SK-N-SH treated with all-trans-retinoic acid at 6 μM for 48 hours (cell line): ENCODE measurements around the gene C11orf65.

Source experiments
- ATAC-seq: fragments of 200-7000 bp; cut with Tn5 transposase; 3 replicates; pipeline ENCODE4 v1.9.1; 2020; ENCODE audit warnings: mild to moderate bottlenecking, moderate library complexity
- ARNTL ChIP-seq: fragments of 450-650 bp; formaldehyde crosslinking; IDR thresholded peaks from 2 replicates; pipeline ENCODE4 v1.5.0; 2020; ENCODE audit warnings: low read depth, mild to moderate bottlenecking, moderate library complexity, borderline replicate concordance
- BACH2 ChIP-seq: fragments of 250-450 bp; sonication (Bioruptor Pico); IDR thresholded peaks from 2 replicates; pipeline ENCODE4 v1.9.0; 2021; ENCODE audit warnings: mild to moderate bottlenecking, borderline replicate concordance
- CSDC2 ChIP-seq: fragments of 250-450 bp; sonication (Bioruptor Pico); IDR thresholded peaks from 2 replicates; pipeline ENCODE4 v1.5.0; 2020; ENCODE audit warnings: mild to moderate bottlenecking, moderate library complexity
- CSRNP3 ChIP-seq: fragments of 250-450 bp; sonication (Bioruptor Pico); IDR thresholded peaks from 2 replicates; pipeline ENCODE4 v1.5.1; 2021; ENCODE audit warnings: mild to moderate bottlenecking, moderate library complexity
- ESRRG ChIP-seq: fragments of 250-450 bp; sonication (Bioruptor Pico); IDR thresholded peaks from 2 replicates; pipeline ENCODE4 v1.6.1; 2021; ENCODE audit warnings: mild to moderate bottlenecking
- ISL1 ChIP-seq: fragments of 250-450 bp; sonication (Bioruptor Pico); IDR thresholded peaks from 2 replicates; pipeline ENCODE4 v2.1.2; 2022; ENCODE audit warnings: mild to moderate bottlenecking, moderate library complexity
- OSR1 ChIP-seq: fragments of 250-450 bp; sonication (Bioruptor Pico); IDR thresholded peaks from 2 replicates; pipeline ENCODE4 v1.8.0; 2022; ENCODE audit warnings: moderate library complexity, mild to moderate bottlenecking, inconsistent platforms
- POU6F1 ChIP-seq: fragments of 250-450 bp; sonication (Bioruptor Pico); IDR thresholded peaks from 2 replicates; pipeline ENCODE4 v1.8.0; 2021; ENCODE audit warnings: low read depth, mild to moderate bottlenecking, moderate library complexity, borderline replicate concordance
- PPARA ChIP-seq: fragments of 250-450 bp; sonication (Bioruptor Pico); IDR thresholded peaks from 2 replicates; pipeline ENCODE4 v1.5.0; 2020; ENCODE audit warnings: mild to moderate bottlenecking, borderline replicate concordance
- RARB ChIP-seq: fragments of 250-450 bp; sonication (Bioruptor Pico); IDR thresholded peaks from 2 replicates; pipeline ENCODE4 v1.8.0; 2021; ENCODE audit warnings: mild to moderate bottlenecking, moderate library complexity
- SNAI2 ChIP-seq: fragments of 250-450 bp; sonication (Bioruptor Pico); IDR thresholded peaks from 2 replicates; pipeline ENCODE4 v1.5.0; 2020; ENCODE audit warnings: mild to moderate bottlenecking, moderate library complexity
- TCF4 ChIP-seq: fragments of 250-450 bp; sonication (Bioruptor Pico); IDR thresholded peaks from 2 replicates; pipeline ENCODE4 v1.8.0; 2021; ENCODE audit warnings: mild to moderate bottlenecking, moderate library complexity, borderline replicate concordance
- TOX ChIP-seq: fragments of 250-450 bp; sonication (Bioruptor Pico); IDR thresholded peaks from 2 replicates; pipeline ENCODE4 v1.8.0; 2021; ENCODE audit warnings: mild to moderate bottlenecking, moderate library complexity, borderline replicate concordance
- ZC3H10 ChIP-seq: fragments of 250-450 bp; sonication (Bioruptor Pico); IDR thresholded peaks from 2 replicates; pipeline ENCODE4 v1.5.1; 2021; ENCODE audit warnings: mild to moderate bottlenecking, moderate library complexity
- ZNF565 ChIP-seq: fragments of 450-650 bp; formaldehyde crosslinking; conservative IDR thresholded peaks from 2 replicates; pipeline ENCODE4 v1.5.0; 2020; ENCODE audit warnings: low read depth, mild to moderate bottlenecking, moderate library complexity
- ZNF70 ChIP-seq: fragments of 450-650 bp; formaldehyde crosslinking; IDR thresholded peaks from 2 replicates; pipeline ENCODE4 v1.5.0; 2020; ENCODE audit warnings: mild to moderate bottlenecking, moderate library complexity
- ZNF8 ChIP-seq: fragments of 450-650 bp; formaldehyde crosslinking; IDR thresholded peaks from 2 replicates; pipeline ENCODE4 v1.5.0; 2020; ENCODE audit warnings: mild to moderate bottlenecking, moderate library complexity
- TF ChIP-seq, protein P1 (sequence below): fragments of 250-450 bp; sonication (Bioruptor Pico); IDR thresholded peaks from 2 replicates; pipeline ENCODE4 v1.5.0; 2020; ENCODE audit warnings: mild to moderate bottlenecking, moderate library complexity
- TF ChIP-seq, protein P2 (sequence below): fragments of 250-450 bp; sonication (Bioruptor Pico); IDR thresholded peaks from 2 replicates; pipeline ENCODE4 v1.8.0; 2020; ENCODE audit warnings: mild to moderate bottlenecking, moderate library complexity, borderline replicate concordance
- TF ChIP-seq, protein P3 (sequence below): fragments of 250-450 bp; sonication (Bioruptor Pico); IDR thresholded peaks from 2 replicates; pipeline ENCODE4 v1.5.1; 2020; ENCODE audit warnings: low read depth, mild to moderate bottlenecking, moderate library complexity

The C11orf65 gene

DNA sequence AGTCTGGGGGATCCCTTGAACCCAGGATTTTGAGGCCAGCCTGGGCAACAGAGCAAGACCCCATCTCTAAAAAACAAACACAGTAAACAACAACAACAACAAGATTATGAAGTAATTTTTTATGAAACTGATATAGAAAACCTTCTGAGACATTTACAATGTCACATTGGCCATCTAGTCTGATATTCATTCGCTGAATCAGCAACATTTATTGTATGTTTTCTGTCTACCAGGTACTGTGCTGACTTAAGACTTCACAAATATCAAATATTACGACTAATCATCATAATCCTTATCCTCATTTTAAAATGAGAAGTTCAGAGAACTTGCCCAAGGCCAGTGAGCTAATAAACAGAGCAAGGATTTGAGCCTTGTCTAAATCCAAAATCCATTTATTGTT lies 123.6 kb downstream of the C11orf65 start:
- no peak for ATAC-seq
- TF ChIP-seq, protein P1, sequence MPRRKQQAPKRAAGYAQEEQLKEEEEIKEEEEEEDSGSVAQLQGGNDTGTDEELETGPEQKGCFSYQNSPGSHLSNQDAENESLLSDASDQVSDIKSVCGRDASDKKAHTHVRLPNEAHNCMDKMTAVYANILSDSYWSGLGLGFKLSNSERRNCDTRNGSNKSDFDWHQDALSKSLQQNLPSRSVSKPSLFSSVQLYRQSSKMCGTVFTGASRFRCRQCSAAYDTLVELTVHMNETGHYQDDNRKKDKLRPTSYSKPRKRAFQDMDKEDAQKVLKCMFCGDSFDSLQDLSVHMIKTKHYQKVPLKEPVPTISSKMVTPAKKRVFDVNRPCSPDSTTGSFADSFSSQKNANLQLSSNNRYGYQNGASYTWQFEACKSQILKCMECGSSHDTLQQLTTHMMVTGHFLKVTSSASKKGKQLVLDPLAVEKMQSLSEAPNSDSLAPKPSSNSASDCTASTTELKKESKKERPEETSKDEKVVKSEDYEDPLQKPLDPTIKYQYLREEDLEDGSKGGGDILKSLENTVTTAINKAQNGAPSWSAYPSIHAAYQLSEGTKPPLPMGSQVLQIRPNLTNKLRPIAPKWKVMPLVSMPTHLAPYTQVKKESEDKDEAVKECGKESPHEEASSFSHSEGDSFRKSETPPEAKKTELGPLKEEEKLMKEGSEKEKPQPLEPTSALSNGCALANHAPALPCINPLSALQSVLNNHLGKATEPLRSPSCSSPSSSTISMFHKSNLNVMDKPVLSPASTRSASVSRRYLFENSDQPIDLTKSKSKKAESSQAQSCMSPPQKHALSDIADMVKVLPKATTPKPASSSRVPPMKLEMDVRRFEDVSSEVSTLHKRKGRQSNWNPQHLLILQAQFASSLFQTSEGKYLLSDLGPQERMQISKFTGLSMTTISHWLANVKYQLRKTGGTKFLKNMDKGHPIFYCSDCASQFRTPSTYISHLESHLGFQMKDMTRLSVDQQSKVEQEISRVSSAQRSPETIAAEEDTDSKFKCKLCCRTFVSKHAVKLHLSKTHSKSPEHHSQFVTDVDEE: no peak
- TF ChIP-seq ARNTL (CRISPR knock-in tag): no peak
- no peak for TF ChIP-seq ZC3H10
- no peak for TF ChIP-seq PPARA (CRISPR knock-in tag)
- TF ChIP-seq ZNF70 (CRISPR knock-in tag): no peak
- TF ChIP-seq TOX (CRISPR knock-in tag): no peak
- no peak for TF ChIP-seq CSDC2
- TF ChIP-seq ISL1 (CRISPR knock-in tag): no peak
- no peak for TF ChIP-seq OSR1
- no peak for TF ChIP-seq POU6F1 (CRISPR knock-in tag)
- no peak for TF ChIP-seq CSRNP3 (CRISPR knock-in tag)
- TF ChIP-seq ESRRG: no peak
- no peak for TF ChIP-seq SNAI2 (CRISPR knock-in tag)
- TF ChIP-seq ZNF565 (CRISPR knock-in tag): no peak
- TF ChIP-seq, protein P2, sequence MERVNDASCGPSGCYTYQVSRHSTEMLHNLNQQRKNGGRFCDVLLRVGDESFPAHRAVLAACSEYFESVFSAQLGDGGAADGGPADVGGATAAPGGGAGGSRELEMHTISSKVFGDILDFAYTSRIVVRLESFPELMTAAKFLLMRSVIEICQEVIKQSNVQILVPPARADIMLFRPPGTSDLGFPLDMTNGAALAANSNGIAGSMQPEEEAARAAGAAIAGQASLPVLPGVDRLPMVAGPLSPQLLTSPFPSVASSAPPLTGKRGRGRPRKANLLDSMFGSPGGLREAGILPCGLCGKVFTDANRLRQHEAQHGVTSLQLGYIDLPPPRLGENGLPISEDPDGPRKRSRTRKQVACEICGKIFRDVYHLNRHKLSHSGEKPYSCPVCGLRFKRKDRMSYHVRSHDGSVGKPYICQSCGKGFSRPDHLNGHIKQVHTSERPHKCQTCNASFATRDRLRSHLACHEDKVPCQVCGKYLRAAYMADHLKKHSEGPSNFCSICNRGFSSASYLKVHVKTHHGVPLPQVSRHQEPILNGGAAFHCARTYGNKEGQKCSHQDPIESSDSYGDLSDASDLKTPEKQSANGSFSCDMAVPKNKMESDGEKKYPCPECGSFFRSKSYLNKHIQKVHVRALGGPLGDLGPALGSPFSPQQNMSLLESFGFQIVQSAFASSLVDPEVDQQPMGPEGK (CRISPR knock-in tag): no peak
- TF ChIP-seq RARB: no peak
- TF ChIP-seq TCF4 (CRISPR knock-in tag): no peak

DNA sequence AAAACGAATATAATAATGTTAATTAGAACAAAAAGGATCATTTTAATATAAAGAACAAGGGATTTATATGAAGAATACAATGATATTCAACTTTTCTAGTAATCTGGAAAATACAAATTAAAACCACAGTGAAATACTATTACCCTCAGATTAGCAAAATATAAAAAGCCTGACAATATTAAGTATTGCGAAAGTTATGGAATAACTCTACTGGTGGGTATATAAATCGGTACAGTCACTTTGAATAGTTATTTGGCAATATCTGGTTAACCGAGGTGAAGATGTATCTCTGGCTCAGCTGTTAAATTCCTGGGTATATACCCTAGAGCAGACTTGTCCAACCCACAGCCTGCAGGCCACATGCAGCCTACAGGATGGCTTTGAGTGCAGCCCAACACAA lies 125.7 kb downstream of the C11orf65 start:
- ATAC-seq: no peak
- TF ChIP-seq RARB: no peak
- TF ChIP-seq, protein P3, sequence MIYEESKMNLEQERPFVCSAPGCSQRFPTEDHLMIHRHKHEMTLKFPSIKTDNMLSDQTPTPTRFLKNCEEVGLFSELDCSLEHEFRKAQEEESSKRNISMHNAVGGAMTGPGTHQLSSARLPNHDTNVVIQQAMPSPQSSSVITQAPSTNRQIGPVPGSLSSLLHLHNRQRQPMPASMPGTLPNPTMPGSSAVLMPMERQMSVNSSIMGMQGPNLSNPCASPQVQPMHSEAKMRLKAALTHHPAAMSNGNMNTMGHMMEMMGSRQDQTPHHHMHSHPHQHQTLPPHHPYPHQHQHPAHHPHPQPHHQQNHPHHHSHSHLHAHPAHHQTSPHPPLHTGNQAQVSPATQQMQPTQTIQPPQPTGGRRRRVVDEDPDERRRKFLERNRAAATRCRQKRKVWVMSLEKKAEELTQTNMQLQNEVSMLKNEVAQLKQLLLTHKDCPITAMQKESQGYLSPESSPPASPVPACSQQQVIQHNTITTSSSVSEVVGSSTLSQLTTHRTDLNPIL (CRISPR knock-in tag): no peak

- TF ChIP-seq ZNF8 (CRISPR knock-in tag): no peak
- TF ChIP-seq, protein P3 (CRISPR knock-in tag): no peak
- no peak for TF ChIP-seq CSDC2
- no peak for TF ChIP-seq BACH2
- no peak for TF ChIP-seq TCF4 (CRISPR knock-in tag)
- no peak for TF ChIP-seq OSR1
- no peak for ATAC-seq
Measured at GRCh38 chr11:108340973-108341372, 126.4 kb downstream of the C11orf65 start.
